ENCODE measurements around the gene SLC16A13. TPM values are rescaled to one million over a fixed set of nuclear protein-coding genes. Genes with fewer than 3 reads are reported as not detected.

The SLC16A13 gene
- total RNA-seq, 2 donors from 2014 or later = 0.56 TPM; not detected in 1

GRCh38 chr17:7077911-7078546 lies 42.2 kb downstream of the SLC16A13 start:
- no peaks in the 10 kb centered on the region for H3K36me3 ChIP-seq
- ATAC-seq (ENCODE audit: insufficient number of reproducible peaks, low FRiP score, low read depth) = no peak
- no peaks in the 10 kb centered on the region for H3K4me1 ChIP-seq (ENCODE audit: control insufficient read depth in 1 of 2, low read depth in 2 of 2)
- no peak overlapping the region for H3K4me3 ChIP-seq
- DNase-seq (ENCODE audit: low spot score) = no peak
- no peaks in the 10 kb centered on the region for H3K27me3 ChIP-seq (replicated peaks; ENCODE audit: insufficient read depth)
- no peaks in the 10 kb centered on the region for H3K9me3 ChIP-seq
- no peak for TF ChIP-seq CTCF (IDR thresholded peaks at IDR 0.05)
- H3K27ac ChIP-seq = no peak overlapping the region

GRCh38 chr17:7078711-7079110 lies 42.9 kb downstream of the SLC16A13 start:
- no peaks in the 10 kb centered on the region for H3K9me3 ChIP-seq
- H3K27ac ChIP-seq = no peak overlapping the region
- DNase-seq (ENCODE audit: low spot score) (no peak), ATAC-seq (ENCODE audit: insufficient number of reproducible peaks, low FRiP score, low read depth) (no peak)
- no peaks in the 10 kb centered on the region for H3K27me3 ChIP-seq (replicated peaks; ENCODE audit: insufficient read depth)
- H3K36me3 ChIP-seq = no peaks in the 10 kb centered on the region
- H3K4me1 ChIP-seq (ENCODE audit: control insufficient read depth in 1 of 2, low read depth in 2 of 2) = no peaks in the 10 kb centered on the region
- H3K4me3 ChIP-seq = no peak overlapping the region
- no peak for TF ChIP-seq CTCF (IDR thresholded peaks at IDR 0.05)

DNA sequence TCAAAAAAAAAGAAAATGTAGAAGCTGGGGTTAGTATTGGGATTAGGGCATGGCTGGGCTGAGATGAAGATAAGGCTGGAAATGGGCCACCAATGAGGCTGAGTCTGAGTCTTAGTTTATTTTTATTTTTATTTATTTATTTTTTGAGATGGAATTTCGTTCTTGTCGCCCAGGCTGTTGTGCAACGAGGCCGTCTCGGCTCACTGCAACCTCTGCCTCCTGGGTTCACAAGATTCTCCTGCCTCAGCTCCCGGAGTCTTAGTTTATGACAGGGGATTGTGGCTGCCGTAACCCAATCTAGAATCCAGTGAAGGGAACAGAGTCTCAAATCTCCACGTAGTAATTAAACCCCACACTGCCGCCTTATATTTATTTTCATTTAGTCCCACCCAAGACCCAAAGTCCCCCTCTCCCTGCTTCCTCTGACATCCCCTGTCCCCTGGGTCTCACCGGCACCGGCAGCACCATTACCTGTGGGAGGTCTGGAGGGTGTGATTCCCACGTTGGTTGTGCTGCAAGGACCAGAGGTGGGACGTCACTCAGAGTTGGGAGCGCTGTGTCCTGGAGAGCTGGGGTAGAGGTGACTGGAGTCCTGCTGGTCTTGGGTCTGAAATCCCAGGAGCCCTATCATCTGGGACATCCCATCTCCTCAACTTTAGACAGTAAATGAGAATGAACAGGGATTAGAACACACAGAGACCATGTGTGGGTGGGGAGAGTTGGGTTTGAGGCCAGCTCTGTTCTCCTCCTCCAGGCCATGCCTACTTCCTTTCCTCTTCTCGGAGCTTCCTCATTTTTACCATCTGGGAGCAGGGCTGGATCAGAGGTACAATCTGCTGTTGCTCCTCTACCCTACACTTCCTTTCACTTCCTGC lies 44.0 kb downstream of the SLC16A13 start, which contains the start of gene CLEC10A:
Gene CLEC10A (minus strand): TSS at position 671 of the 875 bp plus-strand sequence. CDS start 1,439 bp downstream, outside the sequence.
- Histone ChIP-seq H3K9me3 (no peaks in the 10 kb centered on the region), H3K27ac (no peak within 1 kb of the TSS), H3K4me1 (ENCODE audit: control insufficient read depth in 1 of 2, low read depth in 2 of 2) (no peaks in the 10 kb centered on the region), H3K36me3 (no peaks in the 10 kb centered on the region), H3K4me3 (no peak within 1 kb of the TSS), H3K27me3 (replicated peaks; ENCODE audit: insufficient read depth) (no peaks in the 10 kb centered on the region)
- ATAC-seq (ENCODE audit: insufficient number of reproducible peaks, low FRiP score, low read depth) (no peak), DNase-seq (ENCODE audit: low spot score) (no peak)
- no peak for TF ChIP-seq CTCF (IDR thresholded peaks at IDR 0.05)

DNA sequence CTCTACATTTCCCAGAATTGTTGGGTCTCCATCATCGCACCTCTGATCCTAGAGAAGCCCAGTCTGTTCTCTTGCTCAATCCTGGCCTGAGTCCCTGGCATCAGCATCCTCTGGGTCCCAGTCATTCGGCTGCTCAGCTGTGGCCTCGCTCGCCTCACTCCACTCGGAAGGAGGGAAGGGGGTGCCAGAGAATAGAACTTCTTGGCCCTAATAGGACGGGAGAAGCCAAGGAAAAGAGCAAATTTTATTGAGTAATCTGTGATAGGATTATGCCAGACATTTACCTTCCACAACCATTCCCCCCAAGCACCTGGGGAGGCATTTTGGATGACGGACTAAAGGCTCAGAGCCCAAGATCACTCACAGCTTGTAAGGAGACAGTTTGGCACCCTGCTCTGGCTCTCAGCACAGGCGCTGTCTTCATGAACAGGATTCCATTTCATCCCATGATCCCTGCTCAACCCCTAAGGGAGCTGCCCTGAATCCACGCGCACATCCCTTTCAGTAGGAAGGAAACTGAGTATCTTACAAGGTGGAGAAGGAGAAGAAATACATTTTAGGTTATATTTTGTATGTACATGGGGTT lies 44.7 kb downstream of the SLC16A13 start:
- ATAC-seq (ENCODE audit: insufficient number of reproducible peaks, low FRiP score, low read depth) = no peak
- H3K4me3 ChIP-seq = no peak overlapping the region
- no peaks in the 10 kb centered on the region for H3K36me3 ChIP-seq
- no peak for TF ChIP-seq CTCF (IDR thresholded peaks at IDR 0.05)
- H3K4me1 ChIP-seq (ENCODE audit: control insufficient read depth in 1 of 2, low read depth in 2 of 2) = no peaks in the 10 kb centered on the region
- DNase-seq (ENCODE audit: low spot score) = no peak
- no peaks in the 10 kb centered on the region for H3K27me3 ChIP-seq (replicated peaks; ENCODE audit: insufficient read depth)
- no peak overlapping the region for H3K27ac ChIP-seq
- H3K9me3 ChIP-seq = no peaks in the 10 kb centered on the region

Data from thoracic aorta (tissue), 2 donors.